GM19238 (cell line): ENCODE measurements around the gene ADGRV1.
"Not testable (repeated sequence)": the region's sequence is repeated elsewhere in the genome, so short reads cannot be mapped to it uniquely, and the experiment has no call there.

Experiments
- DNase-seq: peaks from one replicate; pipeline ENCODE4 v3.0.0; 2011; ENCODE audit warnings: low spot score; ENCODE audit not compliant: insufficient read length

Gene ADGRV1

DNA sequence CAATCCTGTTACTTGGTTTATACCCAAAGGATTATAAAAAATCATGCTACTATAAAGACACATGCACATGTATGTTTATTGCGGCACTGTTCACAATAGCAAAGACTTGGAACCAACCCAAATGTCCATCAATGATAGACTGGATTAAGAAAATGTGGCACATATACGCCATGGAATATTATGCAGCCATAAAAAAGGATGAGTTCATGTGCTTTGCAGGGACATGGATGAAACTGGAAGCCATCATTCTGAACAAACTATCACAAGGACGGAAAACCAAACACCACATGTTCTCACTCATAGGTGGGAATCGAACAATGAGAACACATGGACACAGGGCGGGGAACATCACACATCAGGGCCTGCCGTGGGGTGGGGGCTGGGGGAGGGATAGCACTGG, 34.5 kb downstream of the ADGRV1 start:
- DNase-seq: not testable (repeated sequence)

DNA sequence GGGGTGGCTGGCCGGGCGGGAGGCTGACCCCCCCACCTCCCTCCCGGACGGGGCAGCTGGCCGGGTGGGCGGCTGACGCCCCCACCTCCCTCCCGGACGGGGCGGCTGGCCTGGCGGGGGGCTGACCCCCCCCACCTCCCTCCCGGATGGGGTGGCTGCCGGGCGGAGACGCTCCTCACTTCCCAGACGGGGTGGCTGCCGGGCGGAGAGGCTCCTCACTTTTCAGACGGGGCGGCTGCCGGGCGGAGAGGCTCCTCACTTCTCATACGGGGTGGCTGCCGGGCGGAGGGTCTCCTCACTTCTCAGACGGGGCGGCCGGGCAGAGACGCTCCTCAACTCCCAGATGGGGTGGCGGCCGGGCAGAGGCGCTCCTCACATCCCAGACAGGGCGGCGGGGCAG, 37.2 kb downstream of the ADGRV1 start:
- not testable (repeated sequence) for DNase-seq

DNA sequence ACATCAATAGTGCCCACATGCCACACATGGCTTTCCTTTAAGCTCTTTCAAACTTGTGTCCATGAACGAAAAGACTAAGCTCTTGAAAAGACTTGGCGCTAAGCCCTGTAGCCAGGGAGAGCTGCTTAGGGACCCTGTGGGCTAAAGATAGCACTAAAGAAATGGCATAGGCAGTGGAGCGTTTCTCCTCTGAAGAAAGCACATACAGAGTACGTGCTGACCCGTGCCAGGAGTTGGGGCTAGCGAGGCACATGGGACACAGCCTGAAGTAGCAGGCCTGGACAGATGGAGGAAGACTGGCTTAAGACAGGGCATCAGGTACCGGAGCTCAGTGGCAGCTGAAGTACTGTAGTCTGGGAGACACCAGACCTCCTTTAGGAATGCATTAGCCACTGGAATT, 39.7 kb downstream of the ADGRV1 start:
- no peak for DNase-seq

DNA sequence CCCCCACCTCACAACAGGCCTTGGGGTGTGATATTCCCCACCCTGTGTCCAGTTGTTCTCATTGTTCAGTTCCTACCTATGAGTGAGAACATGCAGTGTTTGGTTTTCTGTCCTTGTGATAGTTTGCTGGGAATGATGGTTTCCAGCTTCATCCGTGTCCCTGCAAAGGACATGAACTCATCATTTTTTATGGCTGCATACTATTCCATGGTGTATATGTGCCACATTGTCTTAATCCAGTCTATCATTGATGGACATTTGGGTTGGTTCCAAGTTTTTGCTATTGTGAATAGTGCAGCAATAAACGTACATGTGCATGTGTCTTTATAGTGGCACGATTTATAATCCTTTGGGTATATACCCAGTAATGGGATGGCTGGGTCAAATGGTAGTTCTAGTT, 41.7 kb downstream of the ADGRV1 start:
- not testable (repeated sequence) for DNase-seq

DNA sequence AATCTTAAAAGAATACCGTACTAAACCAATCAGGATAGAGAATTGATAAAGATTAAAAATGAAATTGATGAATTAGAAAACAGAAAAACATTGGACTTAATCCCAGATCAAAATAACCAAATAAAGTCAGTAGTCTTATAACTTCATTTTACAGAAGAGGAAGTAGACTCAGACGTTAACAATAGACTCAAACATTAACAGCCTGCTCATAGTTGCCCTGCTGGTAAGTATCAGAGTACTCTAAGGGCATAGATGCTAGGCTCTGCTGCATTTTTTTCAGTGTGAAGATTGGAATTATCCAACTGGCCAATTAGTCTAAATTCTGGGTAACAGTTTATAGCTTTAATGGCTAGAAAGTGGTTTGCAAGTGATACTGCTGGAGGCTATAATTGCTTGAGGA, 42.9 kb downstream of the ADGRV1 start:
- DNase-seq: no peak

DNA sequence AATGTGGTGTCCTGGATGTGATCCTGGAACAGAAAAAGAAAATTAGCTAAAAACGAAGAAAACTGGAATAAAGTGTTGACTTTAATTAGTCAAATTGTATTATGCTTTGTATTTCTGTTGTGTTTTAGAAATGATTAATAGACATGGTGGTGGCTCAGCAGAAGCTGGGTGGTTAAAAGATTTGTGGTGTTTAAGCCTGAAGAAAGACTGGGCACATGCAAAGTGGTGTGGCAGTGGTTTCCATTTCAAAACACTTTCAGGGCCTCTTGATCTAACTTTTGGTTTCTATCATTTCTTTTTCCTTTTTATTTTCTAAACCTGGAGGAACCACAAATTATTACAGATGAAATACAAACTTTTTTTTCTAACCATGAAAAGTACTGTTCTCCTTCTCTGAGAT, 44.1 kb downstream of the ADGRV1 start:
- no peak for DNase-seq

DNA sequence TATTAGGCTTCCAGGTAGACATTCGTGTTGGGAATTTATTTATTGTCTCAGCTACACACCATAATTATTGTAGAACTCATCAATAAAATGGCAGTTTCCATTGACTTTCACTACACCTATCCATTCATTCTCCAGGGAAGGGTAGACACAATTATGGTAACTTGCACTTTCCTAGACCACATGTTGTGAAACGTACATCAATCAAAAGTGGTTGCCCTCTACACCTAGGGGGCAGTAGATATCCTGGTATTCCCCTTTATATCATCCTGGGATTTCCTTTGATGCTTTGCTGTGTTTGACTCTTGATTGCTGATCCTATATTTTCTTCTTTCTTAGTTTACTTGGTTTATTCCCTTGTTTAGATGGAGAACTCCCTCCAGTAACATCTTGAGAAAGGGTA, 47.9 kb downstream of the ADGRV1 start:
- DNase-seq: no peak

DNA sequence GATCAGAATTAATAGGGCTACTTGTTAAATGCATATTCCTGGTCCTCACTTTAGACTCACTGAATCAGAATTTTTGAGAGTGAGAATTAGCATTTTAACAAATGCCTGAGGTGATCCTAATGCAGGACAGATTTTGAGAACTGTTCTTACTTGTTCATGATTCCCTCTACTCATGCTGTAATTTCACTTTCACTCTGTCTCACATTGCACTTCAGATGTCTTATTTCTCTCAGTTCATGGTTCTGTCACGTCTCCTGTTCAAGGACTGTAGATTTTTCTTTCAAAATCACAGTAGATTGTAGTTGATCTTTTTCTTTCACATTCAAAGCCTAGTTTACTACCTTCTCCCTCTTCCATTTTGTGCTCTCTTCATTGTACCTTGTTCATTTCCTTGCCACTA, 54.3 kb downstream of the ADGRV1 start:
- DNase-seq: peak; percentile 7

DNA sequence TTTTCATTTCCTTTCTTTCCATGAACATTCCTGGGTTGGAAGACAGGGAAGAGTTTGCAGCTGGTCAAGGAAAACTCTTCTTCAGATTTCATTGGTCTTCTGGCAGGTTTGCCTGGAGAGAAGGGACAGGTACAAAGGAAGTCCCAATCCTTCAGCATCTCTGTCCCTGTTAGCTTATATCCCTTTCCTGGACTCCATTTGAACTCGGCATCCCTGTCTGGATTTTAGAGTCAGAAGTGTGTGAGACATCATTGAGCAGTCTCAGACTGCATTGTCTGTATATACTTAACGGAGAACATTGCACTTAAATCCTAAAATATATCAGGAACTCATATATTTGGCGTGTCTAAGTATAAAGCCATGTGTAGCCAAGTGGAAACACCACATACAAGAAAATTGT, 54.9 kb downstream of the ADGRV1 start:
- DNase-seq: no peak

DNA sequence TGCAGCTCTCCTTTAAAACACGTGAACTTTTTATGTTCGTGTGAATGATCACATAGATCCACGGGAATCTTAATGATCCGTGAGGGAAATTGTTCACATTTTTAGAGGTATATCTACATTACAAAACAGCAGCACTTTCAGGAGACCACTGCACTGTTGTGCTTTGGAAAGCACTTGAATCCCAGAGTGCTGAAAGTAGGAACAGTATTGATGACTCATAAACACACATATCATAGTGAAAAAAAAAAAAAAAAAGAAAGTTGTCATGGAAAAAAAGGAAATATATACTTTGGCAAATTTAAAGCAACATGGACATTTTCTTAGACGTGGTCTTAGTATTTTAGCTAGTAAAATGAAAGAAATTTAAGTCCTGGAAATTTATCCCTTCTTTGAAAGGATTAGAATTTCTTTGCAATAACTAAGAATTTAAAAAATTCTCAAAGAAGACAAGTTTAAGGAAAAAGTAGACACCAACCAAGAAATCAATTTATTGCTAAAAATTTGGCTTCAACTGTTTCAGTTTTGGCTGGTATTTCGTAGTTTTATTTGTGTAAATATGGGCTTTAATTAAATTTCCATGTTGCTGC, 55.4 kb downstream of the ADGRV1 start:
- no peak for DNase-seq

DNA sequence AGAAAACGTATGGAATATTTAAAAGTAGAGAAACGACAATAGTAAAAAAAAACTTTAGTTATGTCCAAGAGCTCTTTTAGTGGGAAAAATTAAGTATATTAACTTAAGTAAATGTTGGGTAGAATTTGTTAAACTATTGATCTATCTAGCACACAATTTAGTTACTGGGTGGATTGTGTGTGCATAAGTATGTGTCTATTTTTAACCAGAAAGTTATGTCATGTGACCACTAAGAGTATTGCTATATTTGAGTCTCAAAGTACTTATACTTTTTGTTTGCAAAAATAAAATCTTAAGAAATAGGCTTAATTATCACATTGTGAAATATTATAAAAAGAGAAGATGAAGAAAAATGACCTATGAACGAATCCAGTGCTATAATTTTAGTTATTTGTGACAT, 56.8 kb downstream of the ADGRV1 start:
- no peak for DNase-seq

DNA sequence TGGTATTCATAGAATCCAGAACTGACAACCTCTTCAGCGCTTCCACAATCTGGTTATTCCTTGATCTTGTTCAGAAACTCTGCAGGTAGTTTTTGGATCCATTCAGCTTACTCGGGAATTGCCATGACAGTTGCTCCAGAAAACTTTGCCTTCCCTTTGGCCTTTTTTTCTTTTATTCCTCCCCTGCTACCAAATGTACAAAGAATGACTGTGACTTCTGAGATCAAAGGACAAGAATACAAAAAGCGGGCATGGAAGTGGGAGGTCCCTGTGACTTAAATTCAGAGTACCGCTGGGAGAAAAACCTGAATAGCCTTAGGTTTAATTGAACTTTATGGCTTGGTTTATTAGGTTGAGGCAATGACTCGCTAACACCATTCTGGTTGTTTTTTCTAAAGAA, 59.5 kb downstream of the ADGRV1 start:
- DNase-seq: no peak

DNA sequence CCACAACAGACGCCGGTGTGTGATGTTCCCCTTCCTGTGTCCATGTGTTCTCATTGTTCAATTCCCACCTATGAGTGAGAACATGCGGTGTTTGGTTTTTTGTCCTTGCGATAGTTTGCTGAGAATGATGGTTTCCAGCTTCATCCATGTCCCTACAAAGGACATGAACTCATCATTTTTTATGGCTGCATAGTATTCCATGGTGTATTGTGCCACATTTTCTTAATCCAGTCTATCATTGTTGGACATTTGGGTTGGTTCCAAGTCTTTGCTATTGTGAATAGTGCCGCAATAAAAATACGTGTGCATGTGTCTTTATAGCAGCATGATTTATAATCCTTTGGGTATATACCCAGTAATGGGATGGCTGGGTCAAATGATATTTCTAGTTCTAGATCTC, 61.2 kb downstream of the ADGRV1 start:
- not testable (repeated sequence) for DNase-seq

DNA sequence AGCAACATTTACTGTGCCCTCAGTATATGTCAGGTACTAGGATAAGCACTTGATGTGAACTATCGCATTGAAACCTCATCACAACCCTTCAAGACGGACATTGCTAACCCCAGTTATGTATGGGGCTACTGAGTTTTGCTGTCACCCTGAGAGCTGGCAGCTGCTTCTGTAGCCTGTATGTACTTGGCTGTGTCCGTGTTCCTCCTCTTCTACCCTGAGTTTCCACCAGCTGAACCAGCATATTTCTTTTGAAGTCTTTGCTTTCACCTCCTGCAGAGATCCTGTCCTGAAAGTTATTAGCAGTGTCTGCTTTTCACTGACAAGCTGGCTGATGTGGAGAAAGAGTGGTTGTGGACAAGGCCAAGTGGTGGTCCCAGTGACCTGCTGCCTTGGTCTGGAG, 63.3 kb downstream of the ADGRV1 start:
- DNase-seq: no peak

DNA sequence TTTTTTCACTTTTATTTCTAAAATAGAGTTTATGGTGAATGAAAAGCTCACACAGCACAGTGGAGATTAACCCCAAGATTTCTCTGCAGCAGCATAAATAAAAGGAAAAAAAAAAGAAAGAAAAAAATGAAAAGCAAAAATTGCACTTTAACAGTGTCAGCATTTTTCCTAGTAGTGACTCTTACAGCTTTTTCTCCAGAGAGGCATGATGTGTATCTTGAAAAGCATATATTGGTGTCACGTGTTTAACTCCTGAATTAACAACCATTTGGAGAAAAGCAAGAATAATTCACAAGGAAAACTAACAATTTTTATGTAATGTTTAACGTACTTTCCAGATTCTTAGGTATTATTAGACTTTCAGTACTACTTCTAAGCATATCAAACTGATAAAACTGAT, 67.9 kb downstream of the ADGRV1 start:
- DNase-seq: no peak

DNA sequence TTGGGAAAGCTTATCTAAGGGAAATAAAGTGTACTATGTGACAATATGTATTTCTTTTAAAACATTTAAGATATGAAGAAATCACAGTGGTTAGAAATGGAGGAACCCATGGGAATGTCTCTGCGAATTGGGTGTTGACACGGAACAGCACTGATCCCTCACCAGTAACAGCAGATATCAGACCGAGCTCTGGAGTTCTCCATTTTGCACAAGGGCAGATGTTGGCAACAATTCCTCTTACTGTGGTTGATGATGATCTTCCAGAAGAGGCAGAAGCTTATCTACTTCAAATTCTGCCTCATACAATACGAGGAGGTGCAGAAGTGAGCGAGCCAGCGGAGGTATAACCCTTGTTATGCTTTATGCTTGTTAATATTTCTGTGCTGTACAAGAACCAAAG, 69.9 kb downstream of the ADGRV1 start:
- DNase-seq: no peak

DNA sequence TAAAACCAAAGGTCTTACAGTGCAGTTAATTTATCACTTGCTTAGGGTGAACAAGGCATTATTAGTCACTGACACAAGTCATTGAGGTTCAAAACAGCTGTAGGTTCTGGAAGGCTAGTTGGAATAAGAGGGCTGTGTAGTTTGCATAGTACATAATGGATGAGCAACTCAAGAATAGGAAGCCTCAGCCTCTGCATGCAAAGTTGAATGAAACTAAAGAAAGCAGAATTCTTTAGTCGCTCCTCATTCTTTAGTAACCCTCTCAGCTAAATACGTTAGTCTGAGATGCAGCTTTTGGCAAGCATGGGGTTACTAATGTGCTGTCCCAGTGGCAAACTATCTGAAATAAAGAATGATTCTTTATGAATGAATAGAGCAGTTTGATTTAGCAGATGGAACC, 74.2 kb downstream of the ADGRV1 start:
- DNase-seq: no peak

DNA sequence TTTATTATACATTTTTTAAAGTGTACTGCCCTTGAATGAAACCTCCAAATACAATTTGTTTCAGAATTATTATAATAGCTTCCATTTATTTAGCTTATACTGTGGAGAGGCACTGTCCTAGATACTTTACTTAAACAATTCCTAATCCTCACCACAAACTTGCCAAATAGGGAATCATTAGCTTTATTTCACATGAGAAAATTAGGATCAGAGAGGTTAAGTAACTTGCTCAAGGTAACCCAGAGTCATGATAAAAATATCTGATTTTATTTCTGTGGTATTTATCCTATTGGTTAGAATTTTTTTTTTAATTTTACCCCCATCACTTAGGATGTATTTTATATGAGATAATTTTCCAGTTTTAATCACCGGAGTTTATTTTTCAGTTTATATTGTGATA, 78.4 kb downstream of the ADGRV1 start:
- no peak for DNase-seq

DNA sequence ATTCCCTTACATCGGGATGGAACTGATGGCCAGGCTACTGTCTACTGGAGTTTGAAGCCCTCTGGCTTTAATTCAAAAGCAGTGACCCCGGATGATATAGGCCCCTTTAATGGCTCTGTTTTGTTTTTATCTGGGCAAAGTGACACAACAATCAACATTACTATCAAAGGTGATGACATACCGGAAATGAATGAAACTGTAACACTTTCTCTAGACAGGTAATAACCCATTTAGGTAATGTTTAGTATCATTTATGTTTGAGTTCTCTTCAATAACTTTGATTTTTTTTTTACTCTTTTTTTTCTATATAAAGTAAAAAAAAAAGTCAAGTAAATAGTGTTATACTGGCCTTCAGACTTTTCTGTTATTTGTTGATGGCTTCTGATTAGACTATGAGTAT, 79.1 kb downstream of the ADGRV1 start:
- DNase-seq: no peak

DNA sequence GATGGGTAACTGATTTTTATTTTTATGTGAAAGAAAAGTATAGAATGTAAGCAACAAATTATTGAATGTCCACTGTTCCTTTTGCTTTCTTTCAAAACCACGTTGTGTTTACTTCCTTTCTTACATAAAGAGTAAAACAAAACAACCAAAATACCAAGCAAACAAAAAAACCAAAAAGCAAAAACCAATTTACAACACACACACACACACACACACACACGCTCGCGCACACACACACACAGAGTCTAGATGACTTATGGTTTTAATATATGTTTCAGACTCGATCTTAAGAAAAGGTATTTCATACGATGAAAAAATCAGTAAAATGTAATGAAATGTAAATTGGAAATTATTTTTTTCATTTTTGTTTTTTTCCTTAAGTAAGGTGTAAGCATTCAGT, 80.3 kb downstream of the ADGRV1 start:
- no peak for DNase-seq

DNA sequence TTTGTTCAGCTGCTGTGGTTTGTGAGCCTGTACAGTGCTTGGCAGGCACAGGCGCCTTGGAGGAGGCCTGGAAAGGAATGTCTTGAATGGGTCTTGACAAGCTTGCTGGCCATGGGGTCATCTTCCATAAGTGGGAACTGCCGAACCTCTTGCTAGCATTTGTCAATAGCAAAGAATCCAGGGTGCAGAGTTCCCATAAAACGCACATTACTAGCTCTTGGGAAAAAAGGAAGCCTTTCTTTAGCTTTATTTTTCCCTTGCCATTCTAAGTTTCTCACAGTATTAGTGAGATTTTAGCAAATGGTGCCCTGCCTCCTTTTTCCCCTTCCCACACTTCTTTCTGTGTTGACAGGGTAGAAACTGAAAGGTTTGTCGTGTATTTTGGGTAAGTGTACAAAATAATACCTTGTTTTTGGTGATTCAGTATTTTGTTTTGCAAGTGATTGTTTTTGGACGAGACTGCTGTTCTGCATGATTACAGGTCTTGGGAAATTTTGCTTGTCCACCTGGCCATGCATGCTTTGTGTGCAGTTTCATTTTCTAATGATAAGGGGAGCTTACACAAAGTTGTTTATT, 82.0 kb downstream of the ADGRV1 start:
- no peak for DNase-seq

DNA sequence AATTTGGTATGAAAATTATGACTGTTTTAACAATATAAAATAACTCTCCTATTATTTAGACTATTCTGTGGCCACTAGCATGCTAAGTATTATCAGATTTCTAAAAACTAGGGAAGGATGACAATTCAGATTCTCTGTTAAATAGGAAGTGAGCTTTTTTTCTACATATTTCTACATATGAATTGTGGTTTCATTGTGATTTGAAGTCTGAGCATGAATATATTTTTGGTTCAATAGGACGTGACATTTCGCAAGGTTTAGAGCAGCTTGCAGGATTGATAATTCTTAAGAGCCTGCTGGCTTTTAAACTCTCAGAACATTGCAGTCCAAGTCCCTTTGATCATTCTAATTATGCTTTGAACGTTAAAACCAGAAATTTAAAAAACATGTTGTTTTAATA, 82.9 kb downstream of the ADGRV1 start:
- no peak for DNase-seq

DNA sequence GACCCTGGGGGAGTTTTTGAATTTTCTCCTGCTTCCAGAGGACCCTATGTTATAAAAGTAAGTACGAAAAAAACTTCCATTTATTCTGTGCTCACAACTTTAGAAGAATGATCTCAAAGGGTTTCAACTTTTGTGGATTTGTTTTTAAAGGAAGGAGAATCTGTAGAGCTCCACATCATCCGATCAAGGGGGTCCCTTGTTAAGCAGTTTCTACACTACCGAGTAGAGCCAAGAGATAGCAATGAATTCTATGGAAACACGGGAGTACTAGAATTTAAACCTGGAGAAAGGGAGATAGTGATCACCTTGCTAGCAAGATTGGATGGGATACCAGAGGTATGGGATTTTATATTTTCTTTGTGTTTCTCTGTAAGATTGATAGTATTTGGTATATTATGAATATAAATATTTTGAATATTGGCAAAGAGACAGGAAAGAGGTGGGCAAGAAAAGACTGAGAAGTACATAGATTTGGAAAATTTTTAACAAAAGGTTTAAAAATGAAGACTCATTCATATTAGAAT, 84.2 kb downstream of the ADGRV1 start:
- no peak for DNase-seq

DNA sequence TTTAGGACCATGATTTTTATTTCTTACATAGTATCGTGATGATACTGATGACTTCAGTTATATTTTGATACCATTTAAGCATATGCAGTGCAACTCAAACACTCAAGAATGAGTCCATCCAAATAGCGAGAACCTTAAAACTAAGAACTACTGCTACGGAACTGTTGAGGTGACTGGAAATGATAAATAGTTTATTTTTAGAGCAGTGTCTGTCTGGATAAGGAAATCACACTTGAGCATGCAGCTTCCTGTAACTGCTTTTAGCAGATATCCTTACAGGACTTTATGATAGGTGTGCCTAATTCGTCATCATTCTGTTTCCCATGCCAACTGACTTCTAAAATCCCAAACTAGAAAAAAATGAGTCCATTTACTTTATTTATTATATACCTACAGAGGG, 85.5 kb downstream of the ADGRV1 start:
- DNase-seq: no peak
